AG08396 (cell line): ENCODE results near the gene TTYH2.
"Not testable (repeated sequence)": the region's sequence is repeated elsewhere in the genome, so short reads cannot be mapped to it uniquely, and the experiment has no call there.

Experiments
- DNase-seq: peaks from one replicate; pipeline ENCODE4 v3.0.0; 2012; ENCODE audit warnings: low spot score, mixed read lengths

Gene TTYH2

GRCh38 chr17:74267987-74268499, 54.7 kb downstream of the TTYH2 start:
- no peak for DNase-seq

DNA sequence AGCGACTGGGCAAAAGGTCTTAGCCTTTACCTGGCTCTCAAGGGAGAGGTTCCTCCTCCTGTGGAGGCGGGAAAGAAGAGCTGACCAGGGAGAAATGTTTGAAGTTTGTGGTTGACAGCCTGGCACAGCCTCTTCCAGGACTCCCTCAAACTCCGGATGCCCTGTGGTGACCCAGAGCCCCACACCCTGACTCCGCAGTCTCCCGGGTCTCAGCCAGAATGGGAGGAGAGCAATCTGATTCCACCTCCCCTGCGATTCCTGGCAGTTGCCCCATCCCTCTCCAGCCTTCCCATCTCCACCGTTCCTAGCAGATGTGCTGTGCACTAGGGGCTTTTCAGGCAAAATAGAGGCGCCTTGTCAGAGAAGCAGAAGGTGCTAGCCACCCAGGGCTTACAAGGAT, 55.2 kb downstream of the TTYH2 start:
- no peak for DNase-seq

DNA sequence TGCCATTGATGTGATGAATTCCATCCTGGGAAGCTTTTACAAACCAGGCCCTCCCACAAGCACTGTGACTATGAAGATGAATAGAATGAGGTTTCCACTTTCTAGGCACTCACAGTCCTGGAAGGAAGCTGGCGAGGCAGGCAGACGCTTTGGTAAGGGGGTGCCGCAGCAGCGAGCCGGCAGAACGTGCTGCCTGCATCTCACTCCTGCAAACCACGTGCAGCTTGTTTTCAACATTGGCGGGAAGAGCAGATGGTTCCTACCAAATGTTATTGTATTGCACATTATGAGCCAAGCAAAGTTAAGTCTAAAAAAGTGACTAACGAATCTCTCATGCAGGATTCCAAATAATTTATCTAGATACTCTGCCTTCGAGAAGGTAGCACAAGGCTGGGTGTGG, 57.0 kb downstream of the TTYH2 start:
- DNase-seq = no peak

DNA sequence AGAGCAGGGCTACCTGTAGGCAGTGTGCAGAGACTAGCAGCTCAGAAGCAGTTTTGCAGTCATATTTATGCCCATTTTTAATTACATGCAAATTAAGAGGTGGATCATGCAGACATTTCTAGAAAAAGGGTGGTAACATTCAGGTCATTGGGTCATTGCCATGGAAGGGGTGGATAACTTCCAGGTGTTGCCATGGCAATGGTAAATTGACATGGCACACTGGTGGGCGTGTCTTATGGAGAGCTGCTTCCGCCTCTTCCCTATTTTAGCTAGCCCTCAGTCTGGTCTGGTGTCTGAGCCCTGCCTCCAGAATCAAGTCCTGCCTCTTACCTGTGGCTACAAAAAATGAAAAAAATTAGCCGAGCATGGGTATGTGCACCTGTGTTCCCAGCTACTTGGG, 57.9 kb downstream of the TTYH2 start:
- DNase-seq = no peak

DNA sequence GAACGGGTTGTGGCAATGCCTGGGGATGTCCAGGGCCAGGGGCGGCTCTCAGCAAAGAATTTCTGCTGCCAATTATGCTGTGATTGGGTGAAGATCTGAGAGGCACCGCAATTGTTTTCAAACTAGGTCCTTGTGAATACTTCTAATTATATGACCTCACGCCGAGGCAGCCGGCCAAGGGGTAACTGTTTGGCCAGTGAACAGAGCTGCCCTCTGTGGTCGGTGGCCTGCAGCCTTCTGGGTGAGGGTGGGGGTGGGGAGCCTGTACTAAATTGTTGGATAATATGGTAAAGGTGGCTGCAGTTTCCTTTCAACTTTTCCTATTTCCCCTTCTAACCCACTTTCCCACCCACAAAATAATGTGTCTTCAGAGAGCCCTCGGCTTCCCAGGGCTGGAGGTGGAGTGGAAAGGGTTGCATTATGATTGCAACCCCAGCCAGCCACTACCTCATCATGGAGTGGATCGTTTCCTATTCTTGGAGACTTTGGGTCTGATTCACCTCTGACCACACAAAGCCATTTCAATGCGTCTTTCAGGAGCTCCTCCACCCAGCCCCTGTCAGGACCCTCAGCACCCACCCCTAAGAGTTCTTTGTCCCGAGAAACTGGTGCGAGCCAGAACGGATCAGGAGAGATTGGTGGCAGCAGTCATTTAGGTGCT, 58.7 kb downstream of the TTYH2 start:
- no peak for DNase-seq

DNA sequence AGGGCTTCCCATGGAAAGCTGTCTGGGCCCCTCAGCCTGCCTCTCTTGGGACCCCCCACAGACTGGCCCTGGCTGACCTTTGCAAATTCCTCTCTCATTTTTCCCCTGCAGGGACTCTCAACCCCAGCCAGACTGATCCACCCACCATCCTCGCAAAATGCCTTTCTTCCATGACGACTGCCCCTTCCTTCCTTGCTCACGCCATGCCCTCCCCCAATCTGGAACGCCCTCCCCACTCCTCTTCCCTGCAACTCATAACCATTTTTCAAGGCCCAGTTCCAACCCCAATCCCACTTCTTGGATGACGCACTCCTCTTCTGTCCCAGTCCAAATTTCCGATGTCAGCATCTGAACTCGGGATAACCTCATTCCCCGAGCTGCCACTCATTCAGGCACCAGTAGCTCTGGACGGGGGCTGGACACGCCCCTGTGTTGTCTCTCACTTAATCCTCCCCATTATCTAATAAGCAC, 59.4 kb downstream of the TTYH2 start:
- no peak for DNase-seq

- no peak for DNase-seq
Observed at GRCh38 chr17:74274060-74274708, 60.8 kb downstream of the TTYH2 start, which contains the start of gene DNAI2. Gene DNAI2, plus strand, starts transcription at chr17:74274234. Its CDS starts 7,584 bp downstream, at chr17:74281818.

DNA sequence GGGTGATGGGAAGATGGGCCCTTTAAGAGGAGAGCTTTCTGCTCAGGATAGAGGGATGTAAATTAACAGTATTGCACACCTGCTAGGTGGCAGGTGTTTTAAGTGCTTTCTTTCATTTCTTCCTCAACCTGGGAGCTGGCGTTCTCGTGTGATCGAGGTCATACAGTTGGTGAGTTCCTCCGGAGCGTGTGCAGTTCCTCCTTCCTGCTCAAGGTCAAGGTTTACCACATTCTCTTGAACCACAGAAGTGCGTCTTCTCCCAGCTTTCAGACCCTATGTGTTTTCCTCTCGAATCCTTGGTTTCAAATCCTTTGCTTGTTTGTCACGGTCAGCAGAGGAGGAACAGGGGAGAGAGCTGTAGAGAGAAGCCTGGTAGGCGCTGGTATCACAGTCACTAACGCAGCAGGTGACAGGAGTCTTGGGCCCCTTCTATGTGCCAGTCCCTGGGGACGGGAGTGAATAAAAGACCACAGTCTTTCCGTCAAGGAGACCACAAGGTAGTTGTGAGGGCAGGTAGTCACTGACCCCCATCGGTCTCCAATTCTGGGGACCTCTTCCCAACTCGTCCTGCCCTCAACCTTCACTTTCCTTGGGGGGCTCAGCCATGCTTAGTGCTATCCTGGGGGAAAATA, 61.5 kb downstream of the TTYH2 start:
- DNase-seq = no peak

DNA sequence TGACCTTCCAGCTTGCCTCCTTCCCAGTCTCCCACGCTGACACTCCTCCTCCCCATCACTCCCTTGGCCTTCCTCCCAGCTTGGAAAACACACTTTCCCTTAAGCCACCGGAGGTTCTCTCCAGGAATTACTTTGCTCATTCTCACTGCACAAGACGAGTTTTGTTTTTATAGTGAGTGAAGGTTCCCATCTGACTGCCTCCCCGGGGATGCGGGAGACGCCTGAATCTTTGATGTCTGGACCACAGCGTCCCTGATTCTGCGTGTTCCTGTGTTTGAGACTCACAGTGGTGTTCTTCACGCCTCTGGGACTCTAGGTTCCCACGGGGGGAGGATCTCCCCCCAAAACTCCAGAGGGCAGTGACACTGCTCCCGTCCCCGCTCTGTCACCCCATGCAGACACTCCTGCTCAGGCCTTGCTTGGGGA, 62.7 kb downstream of the TTYH2 start:
- DNase-seq = no peak

DNA sequence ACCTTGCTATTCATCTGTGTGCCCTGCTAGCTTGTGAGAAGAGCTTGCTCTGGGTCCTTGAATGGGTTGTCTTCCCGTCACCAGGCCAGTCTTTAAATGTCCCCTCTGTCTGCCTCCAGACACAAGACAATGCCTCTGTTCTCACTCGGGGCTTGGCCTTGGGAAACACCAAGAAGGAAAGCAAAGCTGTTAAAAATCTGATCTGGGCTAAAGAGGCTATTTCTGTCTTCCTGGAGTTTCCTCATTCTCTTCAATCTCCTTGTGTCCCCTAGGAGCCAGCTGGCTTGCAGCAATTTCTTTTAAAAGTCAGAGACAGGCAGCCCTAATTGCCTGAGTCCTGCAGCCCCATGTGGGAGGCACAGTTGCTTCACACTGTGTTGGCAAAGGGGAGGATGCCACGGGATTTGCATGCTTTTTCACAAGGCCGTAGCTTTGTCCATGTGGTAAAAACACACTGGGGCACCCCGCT, 63.2 kb downstream of the TTYH2 start:
- no peak for DNase-seq

DNA sequence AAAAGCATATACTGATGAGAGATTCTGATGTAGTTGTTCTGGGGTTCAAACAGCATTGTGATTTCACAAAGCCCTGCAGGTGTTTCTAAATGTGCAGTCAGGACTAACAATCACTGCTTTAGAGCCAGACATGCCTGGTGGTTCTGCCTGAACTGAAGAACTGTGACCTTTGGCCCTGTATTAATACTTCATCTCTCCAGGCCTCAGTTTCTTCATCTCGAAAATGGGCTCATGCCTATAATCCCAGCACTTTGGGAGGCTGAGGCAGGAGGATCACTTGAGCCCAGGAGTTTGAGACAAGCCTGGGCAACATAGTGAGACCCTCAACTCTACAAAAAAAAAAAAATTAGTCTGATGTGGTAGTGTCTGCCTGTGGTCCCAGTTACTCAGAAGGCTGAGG, 64.6 kb downstream of the TTYH2 start:
- DNase-seq = no peak

GRCh38 chr17:74279617-74280016, 66.2 kb downstream of the TTYH2 start:
- not testable (repeated sequence) for DNase-seq

DNA sequence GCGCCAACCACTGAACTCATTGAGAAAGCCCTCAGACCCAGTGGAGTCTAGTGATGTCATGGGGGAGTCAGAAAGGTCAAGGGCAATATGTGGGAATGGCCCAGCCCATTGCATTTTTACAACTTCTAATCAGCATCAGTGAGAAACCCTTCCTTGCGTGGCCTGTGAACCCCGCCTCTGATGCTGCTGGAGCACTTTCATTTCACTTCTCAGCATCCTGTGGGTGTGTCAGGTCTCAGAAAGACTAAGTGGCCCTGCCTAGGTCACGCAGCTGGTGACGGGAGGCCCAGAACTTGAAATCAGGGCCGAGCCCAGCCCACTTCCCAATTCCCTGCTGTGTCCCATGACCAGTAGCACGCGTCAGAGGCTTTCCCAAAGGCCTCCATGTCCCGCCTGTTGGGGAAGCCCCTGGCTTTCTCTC, 66.7 kb downstream of the TTYH2 start:
- DNase-seq = no peak

- no peak for DNase-seq
Observed at GRCh38 chr17:74281799-74282198, 68.4 kb downstream of the TTYH2 start.

DNA sequence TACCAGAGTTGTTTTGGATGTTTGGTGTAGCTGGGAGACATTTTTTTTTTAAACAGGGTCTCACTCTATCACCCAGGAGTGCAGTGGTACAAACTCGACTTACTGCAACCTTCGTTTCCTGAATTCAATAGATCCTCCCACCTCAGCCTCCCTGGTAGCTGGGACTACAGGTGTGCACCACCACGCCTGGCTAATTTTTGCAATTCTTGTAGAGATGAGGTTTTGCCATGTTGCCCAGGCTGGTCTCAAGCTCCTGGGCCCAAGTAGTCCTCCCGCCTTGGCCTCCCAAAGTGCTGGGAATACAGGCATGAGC, 68.9 kb downstream of the TTYH2 start:
- not testable (repeated sequence) for DNase-seq

GRCh38 chr17:74282587-74283370, 69.4 kb downstream of the TTYH2 start:
- DNase-seq = no peak

DNA sequence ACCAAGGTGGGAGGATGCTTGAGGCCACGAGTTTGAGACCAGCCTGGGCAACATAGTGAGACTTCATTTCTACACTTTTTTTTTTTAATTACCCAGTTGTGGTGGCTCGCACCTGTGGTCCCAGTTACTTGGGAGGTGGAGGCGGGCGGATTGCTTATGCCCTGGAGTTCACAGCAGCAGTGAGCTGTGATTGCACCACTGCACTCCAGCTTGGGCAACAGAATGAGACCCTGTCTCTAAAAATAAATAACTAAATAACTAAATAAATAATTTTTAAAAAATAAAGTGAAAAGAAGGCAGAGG, 70.0 kb downstream of the TTYH2 start:
- DNase-seq = no peak

DNA sequence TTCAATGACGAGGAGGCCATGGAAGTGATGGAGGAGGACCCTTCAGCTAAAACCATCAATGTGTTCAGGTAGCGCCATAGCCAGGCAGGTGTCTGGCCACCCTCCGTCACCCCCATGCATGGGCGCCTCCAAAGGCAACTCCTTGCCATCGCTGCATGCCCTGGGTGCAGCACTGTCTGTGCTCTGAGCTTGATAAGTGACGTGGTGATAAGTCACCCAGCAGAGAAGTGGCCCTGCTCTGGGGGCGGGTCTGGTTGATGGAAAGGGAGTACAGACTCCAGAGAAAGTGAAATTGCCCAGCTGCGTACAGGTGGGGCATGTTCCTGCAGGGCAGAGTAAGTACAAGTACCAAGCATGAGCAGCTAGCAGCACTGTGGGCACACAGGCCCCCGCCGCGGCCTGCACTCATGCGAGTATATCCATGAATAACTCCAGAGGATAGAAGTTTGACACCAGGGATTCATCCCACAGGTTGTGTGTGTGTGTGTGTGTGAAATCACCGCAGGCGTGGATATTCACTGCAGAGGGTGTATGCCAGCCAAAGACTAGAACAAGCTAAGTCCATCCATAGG, 73.7 kb downstream of the TTYH2 start:
- DNase-seq = no peak

- no peak for DNase-seq
Observed at GRCh38 chr17:74288785-74289184, 75.4 kb downstream of the TTYH2 start.

DNA sequence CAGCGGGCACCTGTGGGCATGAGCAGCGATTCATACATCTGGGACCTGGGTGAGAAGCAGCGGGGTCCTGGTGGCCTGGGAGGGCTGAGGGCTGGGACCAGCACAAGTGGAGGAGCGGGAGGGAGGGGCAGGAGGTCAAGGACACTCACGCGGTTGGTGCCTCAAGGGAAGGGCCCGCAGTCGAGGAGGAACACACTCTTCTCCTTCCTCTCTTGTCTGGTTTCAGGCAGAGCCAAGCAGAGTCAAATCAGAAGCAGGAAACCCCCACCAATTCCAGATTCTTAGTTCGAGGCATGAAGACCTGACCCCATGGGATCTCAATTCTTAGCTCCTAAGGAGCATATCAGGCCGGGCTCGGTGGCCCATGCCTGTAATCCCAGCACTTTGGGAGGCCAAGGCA, 76.3 kb downstream of the TTYH2 start:
- DNase-seq = no peak

DNA sequence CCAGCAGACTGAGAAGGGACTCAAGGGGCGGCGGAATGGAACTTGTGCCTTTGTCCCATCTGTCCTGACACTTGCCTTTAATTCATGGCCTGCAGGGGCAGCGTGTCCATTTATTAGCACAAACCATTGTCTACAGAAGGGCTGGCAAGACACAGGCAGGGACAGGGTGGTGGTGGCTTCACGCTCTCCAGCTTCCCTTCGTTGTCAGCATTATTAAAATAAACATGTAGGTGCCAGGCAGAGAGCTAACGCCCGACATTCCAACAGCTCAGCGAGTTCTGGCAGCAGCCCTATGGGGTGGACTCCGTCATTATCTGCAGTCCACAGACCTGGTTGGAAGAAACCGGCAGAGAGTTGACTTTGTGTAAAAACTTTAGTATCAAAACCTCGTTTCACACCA, 77.0 kb downstream of the TTYH2 start:
- no peak for DNase-seq

DNA sequence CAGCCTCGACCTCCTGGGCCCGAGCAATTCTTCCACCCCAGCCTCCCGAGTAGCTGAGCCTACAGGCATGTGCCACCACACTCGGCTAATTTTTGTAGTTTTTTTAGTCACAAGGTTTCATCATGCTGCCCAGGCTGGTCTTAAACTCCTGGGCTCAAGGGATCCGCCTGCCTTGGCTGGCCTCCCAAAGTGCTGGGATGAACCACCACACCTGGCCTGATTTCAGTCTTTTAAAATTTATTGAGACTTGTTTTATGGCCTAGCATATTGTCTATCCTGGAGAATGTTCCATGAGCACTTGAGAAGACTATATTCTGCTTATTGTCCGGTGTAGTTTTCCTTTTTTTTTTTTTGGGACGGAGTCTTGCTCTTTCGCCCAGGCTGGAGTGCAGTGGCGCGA, 79.1 kb downstream of the TTYH2 start:
- DNase-seq = no peak
